Measurements from ENCODE around the gene PHRF1. TPM values are rescaled to one million over a fixed set of nuclear protein-coding genes. Genes with fewer than 3 reads are reported as not detected.

Gene PHRF1
- total and polyA plus RNA-seq, 4 experiments from 2014 or later: 0.93 to 54.5 (median 33.1) TPM

- H3K4me3 ChIP-seq (ENCODE audit: low read length in 2 of 2): no peak overlapping the region
- DNase-seq: no peak
- H3K36me3 ChIP-seq (ENCODE audit: insufficient read depth, low read length): peaks cover 10% of the 10 kb centered on the region
- H3K27me3 ChIP-seq (ENCODE audit: insufficient read depth, low read length): no peaks in the 10 kb centered on the region
- H3K4me1 ChIP-seq (ENCODE audit: insufficient read depth, low read length): no peaks in the 10 kb centered on the region
- Mint-ChIP-seq H3K9me3 (no peaks in the 10 kb centered on the region), H3K4me3 (no peak overlapping the region), H3K27ac (peak overlapping the region in 1 of 7 donors; percentile 31), H3K4me1 (peaks cover 0 to 3% (median under 1%) of the 10 kb centered on the region in 4 donors), H3K27me3 (no peaks in the 10 kb centered on the region), H3K36me3 (peaks cover 0 to 18% of the 10 kb centered on the region in 2 donors)
- H3K27ac ChIP-seq (ENCODE audit: low read depth, low read length): no peak overlapping the region
- ChIA-PET POLR2A (ENCODE audit: partially characterized antibody) (no interaction called here), CTCF (ENCODE audit: partially characterized antibody) (interaction anchor here (1.5 to 3.1 kb wide), 3 partner anchors 13 to 88 kb away, joined by 3 to 28 read pairs (median 3); partner anchors contain the start of gene TALDO1)
- H3K9me3 ChIP-seq (ENCODE audit: control insufficient read depth in 1 of 2, low read length in 2 of 2): no peaks in the 10 kb centered on the region
- intact Hi-C loops (cut with micrococcal nuclease): no loop called here
Measured at GRCh38 chr11:659532-660085, 83.3 kb downstream of the PHRF1 start.

GRCh38 chr11:660281-660680 lies 84.0 kb downstream of the PHRF1 start:
- no peak overlapping the region for H3K27ac ChIP-seq (ENCODE audit: low read depth, low read length)
- no peaks in the 10 kb centered on the region for H3K9me3 ChIP-seq (ENCODE audit: control insufficient read depth in 1 of 2, low read length in 2 of 2)
- Mint-ChIP-seq H3K9me3 (no peaks in the 10 kb centered on the region), H3K4me3 (no peak overlapping the region), H3K27me3 (no peaks in the 10 kb centered on the region), H3K4me1 (peaks cover 0 to 3% (median under 1%) of the 10 kb centered on the region in 4 donors), H3K36me3 (peaks cover 2 to 18% of the 10 kb centered on the region in 2 donors), H3K27ac (peak overlapping the region in 1 of 7 donors; percentile 31)
- DNase-seq: no peak
- H3K4me1 ChIP-seq (ENCODE audit: insufficient read depth, low read length): no peaks in the 10 kb centered on the region
- intact Hi-C loops (cut with micrococcal nuclease): no loop called here
- no peak overlapping the region for H3K4me3 ChIP-seq (ENCODE audit: low read length in 2 of 2)
- ChIA-PET POLR2A (ENCODE audit: partially characterized antibody) (interaction anchor here (1.1 kb wide), 1 partner anchor 124 kb away, joined by 3 read pairs; the partner anchor contains the start of gene HRAS), CTCF (ENCODE audit: partially characterized antibody) (interaction anchor here (1.2 to 3.1 kb wide), 4 partner anchors 14 to 104 kb away, joined by 3 to 28 read pairs (median 3); partner anchors contain the start of gene TALDO1)
- H3K36me3 ChIP-seq (ENCODE audit: insufficient read depth, low read length): peaks cover 10% of the 10 kb centered on the region
- no peaks in the 10 kb centered on the region for H3K27me3 ChIP-seq (ENCODE audit: insufficient read depth, low read length)

GRCh38 chr11:660681-661444 lies 84.6 kb downstream of the PHRF1 start:
- CTCF ChIA-PET (ENCODE audit: partially characterized antibody): interaction anchor here (1.2 to 3.1 kb wide), 4 partner anchors 14 to 103 kb away, joined by 3 to 28 read pairs (median 4); no protein-coding TSS in a partner anchor
- Histone ChIP-seq H3K27ac (ENCODE audit: low read depth, low read length) (no peak overlapping the region), H3K27me3 (ENCODE audit: insufficient read depth, low read length) (no peaks in the 10 kb centered on the region), H3K4me1 (ENCODE audit: insufficient read depth, low read length) (no peaks in the 10 kb centered on the region), H3K4me3 (ENCODE audit: low read length in 2 of 2) (no peak overlapping the region), H3K36me3 (ENCODE audit: insufficient read depth, low read length) (peaks cover 15% of the 10 kb centered on the region), H3K9me3 (ENCODE audit: control insufficient read depth in 1 of 2, low read length in 2 of 2) (no peaks in the 10 kb centered on the region)
- H3K9me3 Mint-ChIP-seq: no peaks in the 10 kb centered on the region
- intact Hi-C loops (cut with micrococcal nuclease): no loop called here
- no peak for DNase-seq
- peaks cover 5 to 22% of the 10 kb centered on the region in 2 donors for H3K36me3 Mint-ChIP-seq
- POLR2A ChIA-PET (ENCODE audit: partially characterized antibody): interaction anchor here (1.1 kb wide), 1 partner anchor 125 kb away, joined by 3 read pairs; the partner anchor contains the start of gene HRAS
- H3K4me3 Mint-ChIP-seq: no peak overlapping the region
- H3K27ac Mint-ChIP-seq: no peak overlapping the region
- peaks cover 0 to 3% (median under 1%) of the 10 kb centered on the region in 4 donors for H3K4me1 Mint-ChIP-seq
- H3K27me3 Mint-ChIP-seq: no peaks in the 10 kb centered on the region

Small RNA genes within 50 kb of the gene (microRNA-seq; reads per million reads assigned to microRNA genes)
- gene MIR210 (ENCODE audit: borderline microRNAs expressed, borderline number of aligned reads, borderline replicate concordance): 15.1 reads per million, percentile 47 among the genes with 10 or more reads in this experiment

Other genes starting within 250 kb of the PHRF1 start
- gene B4GALNT4, start 207.0 kb upstream of the PHRF1 start, total RNA-seq: 1 to 10 TPM; 2.2 to 2.4 TPM
- not detected for gene B4GALNT4, start 207.0 kb upstream of the PHRF1 start, polyA plus RNA-seq
- not detected for gene PKP3, start 182.3 kb upstream of the PHRF1 start, total RNA-seq
- under 1 TPM in 1 of 2 donors, not detected in 1; 0.14 TPM for gene PKP3, start 182.3 kb upstream of the PHRF1 start, polyA plus RNA-seq
- 100 to 1,000 TPM; 437 to 440 TPM for gene SIGIRR, start 161.5 kb upstream of the PHRF1 start, total RNA-seq
- 100 to 1,000 TPM; 235 to 242 TPM for gene SIGIRR, start 161.5 kb upstream of the PHRF1 start, polyA plus RNA-seq
- gene ANO9, start 134.5 kb upstream of the PHRF1 start, total RNA-seq: 100 to 1,000 TPM; 120 to 123 TPM
- gene ANO9, start 134.5 kb upstream of the PHRF1 start, polyA plus RNA-seq: 10 to 100 TPM in 1 of 2 donors, 1 to 10 TPM in 1; 9.4 to 15.5 TPM
- gene PTDSS2, start 126.2 kb upstream of the PHRF1 start, total RNA-seq: 10 to 100 TPM; 23.3 to 26.1 TPM
- gene PTDSS2, start 126.2 kb upstream of the PHRF1 start, polyA plus RNA-seq: 1 to 10 TPM; 5.5 to 6.3 TPM
- gene RNH1, start 69.2 kb upstream of the PHRF1 start, total RNA-seq: 100 to 1,000 TPM in 1 of 2 experiments, 10 to 100 TPM in 1; 98.4 to 105 TPM
- 100 to 1,000 TPM; 164 to 187 TPM for gene RNH1, start 69.2 kb upstream of the PHRF1 start, polyA plus RNA-seq
- gene HRAS, start 40.9 kb upstream of the PHRF1 start, total RNA-seq: 10 to 100 TPM; 36.7 to 42.5 TPM
- 10 to 100 TPM; 12.9 to 28.5 TPM for gene HRAS, start 40.9 kb upstream of the PHRF1 start, polyA plus RNA-seq
- gene LRRC56, start 38.9 kb upstream of the PHRF1 start, total RNA-seq: 1 to 10 TPM; 4.4 to 4.6 TPM
- 1 to 10 TPM in 1 of 2 donors, under 1 TPM in 1; 0.24 to 1.5 TPM for gene LRRC56, start 38.9 kb upstream of the PHRF1 start, polyA plus RNA-seq
- gene LMNTD2, start 15.7 kb upstream of the PHRF1 start, total RNA-seq: 1 to 10 TPM; 7.0 to 8.1 TPM
- gene LMNTD2, start 15.7 kb upstream of the PHRF1 start, polyA plus RNA-seq: 1 to 10 TPM in 1 of 2 donors, under 1 TPM in 1; 0.94 to 1.3 TPM
- 10 to 100 TPM; 52.7 to 55.2 TPM for gene RASSF7, start 15.5 kb upstream of the PHRF1 start, total RNA-seq
- gene RASSF7, start 15.5 kb upstream of the PHRF1 start, polyA plus RNA-seq: 10 to 100 TPM; 38.4 to 43.7 TPM
- 10 to 100 TPM; 67.6 to 76.6 TPM for gene IRF7, start 39.5 kb downstream of the PHRF1 start, total RNA-seq
- 10 to 100 TPM; 20.8 to 37.4 TPM for gene IRF7, start 39.5 kb downstream of the PHRF1 start, polyA plus RNA-seq
- not detected for gene CDHR5, start 48.5 kb downstream of the PHRF1 start, total RNA-seq
- not detected for gene CDHR5, start 48.5 kb downstream of the PHRF1 start, polyA plus RNA-seq
- gene SCT, start 50.7 kb downstream of the PHRF1 start, total RNA-seq: not detected
- not detected for gene SCT, start 50.7 kb downstream of the PHRF1 start, polyA plus RNA-seq
- 1 to 10 TPM in 1 of 2 experiments, under 1 TPM in 1; 0.64 to 1.0 TPM for gene DRD4, start 60.8 kb downstream of the PHRF1 start, total RNA-seq
- gene DRD4, start 60.8 kb downstream of the PHRF1 start, polyA plus RNA-seq: not detected
- gene DEAF1, start 118.8 kb downstream of the PHRF1 start, total RNA-seq: 10 to 100 TPM; 41.3 to 44.3 TPM
- 10 to 100 TPM; 34.5 to 50.8 TPM for gene DEAF1, start 118.8 kb downstream of the PHRF1 start, polyA plus RNA-seq
- gene TMEM80, start 119.3 kb downstream of the PHRF1 start, total RNA-seq: 10 to 100 TPM; 44.7 to 47.3 TPM
- 10 to 100 TPM; 27.0 to 32.6 TPM for gene TMEM80, start 119.3 kb downstream of the PHRF1 start, polyA plus RNA-seq
- 10 to 100 TPM; 17.4 to 17.8 TPM for gene EPS8L2, start 129.8 kb downstream of the PHRF1 start, total RNA-seq
- 10 to 100 TPM; 15.4 to 19.5 TPM for gene EPS8L2, start 129.8 kb downstream of the PHRF1 start, polyA plus RNA-seq
- 10 to 100 TPM; 80.4 to 90.5 TPM for gene TALDO1, start 171.0 kb downstream of the PHRF1 start, total RNA-seq
- 100 to 1,000 TPM; 174 to 244 TPM for gene TALDO1, start 171.0 kb downstream of the PHRF1 start, polyA plus RNA-seq
- 10 to 100 TPM; 51.5 to 64.9 TPM for gene GATD1, start 201.0 kb downstream of the PHRF1 start, total RNA-seq
- 10 to 100 TPM in 1 of 2 donors, 1 to 10 TPM in 1; 4.3 to 15.0 TPM for gene GATD1, start 201.0 kb downstream of the PHRF1 start, polyA plus RNA-seq
- gene CEND1, start 213.6 kb downstream of the PHRF1 start, total RNA-seq: under 1 TPM in 1 of 2 experiments, not detected in 1; 0.19 TPM
- not detected for gene CEND1, start 213.6 kb downstream of the PHRF1 start, polyA plus RNA-seq
- 10 to 100 TPM; 24.0 to 24.1 TPM for gene SLC25A22, start 221.8 kb downstream of the PHRF1 start, total RNA-seq
- gene SLC25A22, start 221.8 kb downstream of the PHRF1 start, polyA plus RNA-seq: 10 to 100 TPM in 1 of 2 donors, 1 to 10 TPM in 1; 9.4 to 13.5 TPM
- 10 to 100 TPM; 32.5 to 34.8 TPM for gene PIDD1, start 228.8 kb downstream of the PHRF1 start, total RNA-seq
- 1 to 10 TPM; 7.0 to 7.8 TPM for gene PIDD1, start 228.8 kb downstream of the PHRF1 start, polyA plus RNA-seq
- 1,000 to 10,000 TPM; 4,870 to 5,155 TPM for gene RPLP2, start 233.5 kb downstream of the PHRF1 start, total RNA-seq
- gene RPLP2, start 233.5 kb downstream of the PHRF1 start, polyA plus RNA-seq: 1,000 to 10,000 TPM; 1,822 to 3,757 TPM
- gene PNPLA2, start 242.4 kb downstream of the PHRF1 start, total RNA-seq: 100 to 1,000 TPM; 200 to 201 TPM
- gene PNPLA2, start 242.4 kb downstream of the PHRF1 start, polyA plus RNA-seq: 10 to 100 TPM; 12.2 to 35.2 TPM